HepG2 (cell line): ENCODE results near the gene CRYM. TPM values are rescaled to one million over a fixed set of nuclear protein-coding genes. Genes with fewer than 3 reads are reported as not detected.
A peak's percentile ranks its signal among the peaks of the same experiment; 100 is the strongest.

ENCODE experiments used
- ATAC-seq: fragments of 200-7000 bp; cut with Tn5 transposase; 3 replicates; pipeline ENCODE4 v1.9.1; 2020; ENCODE audit warnings: mild to moderate bottlenecking, moderate library complexity
- BruUV-seq: library from RNA; stranded (reverse); fragments of 400-500 nt; replicated peaks from 2 replicates; lab custom pipeline; 2021; lab: Mats Ljungman, UMichigan
- CTCF ChIA-PET: fragments of 300-600 bp; formaldehyde crosslinking; extraction: SDS; loops from one replicate; lab custom pipeline; 2021; ENCODE audit warnings: low total read pairs, inconsistent platforms, low intra/inter-chr PET ratio; lab: Yijun Ruan, JAX
- POLR2A ChIA-PET: fragments of 350-600 bp; sonication (Branson Sonifier 250); formaldehyde crosslinking; loops from one replicate; lab custom pipeline; 2020; ENCODE audit warnings: antibody characterized with exemption, inconsistent platforms; lab: Yijun Ruan, JAX
- DNase-seq: peaks from one replicate; pipeline ENCODE4 v3.0.0-alpha.2; 2015; ENCODE audit warnings: low spot score
- FAIRE-seq: peaks from 3 replicates; lab custom pipeline; 2011; peaks lifted over from hg19 to GRCh38; lab: Jason Lieb, UNC
- H2AFZ ChIP-seq: one replicate; pipeline ENCODE4 v1.6.1; 2011; ENCODE audit warnings: low read length, inconsistent platforms
- H3K27ac ChIP-seq: fragments of 300-600 bp; 3 replicates; pipeline ENCODE4 v1.8.0; 2011; ENCODE audit warnings: mixed run types, mild to moderate bottlenecking, mixed read lengths, low read length, inconsistent platforms; ENCODE audit not compliant: insufficient read depth; ENCODE audit errors: extremely low read length
- H3K27me3 ChIP-seq, 2 experiments: fragments of 200-600 bp in 1 of 2; 2 replicates in 1 of 2; 3 replicates in 1 of 2; pipeline versions ENCODE4 v1.6.0 to v1.8.0; 2011; ENCODE audit warnings: low read length in 2 of 2, mild to moderate bottlenecking in 2 of 2, moderate library complexity in 2 of 2, inconsistent platforms in 1 of 2; ENCODE audit not compliant: insufficient read depth in 2 of 2, control insufficient read depth in 1 of 2
- H3K36me3 ChIP-seq, 2 experiments: fragments of 200-600 bp in 1 of 2; replicated peaks in 1 of 2; 2 replicates in 1 of 2; 3 replicates in 1 of 2; pipeline versions ENCODE4 v1.5.1 to v1.8.0; 2011; ENCODE audit warnings: low read length in 2 of 2, inconsistent platforms in 1 of 2; ENCODE audit not compliant: insufficient read depth in 2 of 2, control insufficient read depth in 1 of 2
- H3K4me1 ChIP-seq: 2 replicates; pipeline ENCODE4 v1.5.1; 2012; ENCODE audit warnings: low read length, inconsistent platforms; ENCODE audit not compliant: insufficient read depth
- H3K4me2 ChIP-seq: 2 replicates; pipeline ENCODE4 v1.6.0; 2011; ENCODE audit warnings: low read depth, low read length, inconsistent platforms
- H3K4me3 ChIP-seq, 3 experiments: fragments of 200-600 bp in 1 of 3; sonication (generic), shearing (Covaris generic) in 1 of 3; replicated peaks in 1 of 3; 2 replicates each; pipeline ENCODE4 v1.5.1; 2011 to 2016; ENCODE audit warnings: low read length in 3 of 3, inconsistent platforms in 2 of 3, low read depth in 2 of 3, mild to moderate bottlenecking in 2 of 3, control low read depth in 1 of 3, mixed read lengths in 1 of 3; ENCODE audit not compliant: insufficient read depth in 1 of 3
- H3K79me2 ChIP-seq: one replicate; pipeline ENCODE4 v1.6.1; 2011; ENCODE audit warnings: low read length, inconsistent platforms; ENCODE audit not compliant: insufficient read depth
- H3K9ac ChIP-seq: 2 replicates; pipeline ENCODE4 v1.6.0; 2011; ENCODE audit warnings: mild to moderate bottlenecking, low read depth, low read length, inconsistent platforms; ENCODE audit not compliant: insufficient read depth
- H3K9me3 ChIP-seq: 2 replicates; pipeline ENCODE4 v1.5.1; 2012; ENCODE audit warnings: mild to moderate bottlenecking, low read length
- H4K20me1 ChIP-seq: 2 replicates; pipeline ENCODE4 v1.6.0; 2011; ENCODE audit warnings: inconsistent platforms, mild to moderate bottlenecking, low read length, moderate library complexity; ENCODE audit not compliant: insufficient read depth
- CEBPG ChIP-seq: IDR thresholded peaks from 2 replicates; pipeline ENCODE4 v1.6.1; 2016
- CTCF ChIP-seq: sonication (generic); formaldehyde crosslinking; IDR thresholded peaks from 2 replicates; pipeline ENCODE4 v1.5.0; 2020; ENCODE audit warnings: mild to moderate bottlenecking, missing genetic modification reagents, moderate library complexity
- ELF1 ChIP-seq: sonication (generic); formaldehyde crosslinking; IDR thresholded peaks from 2 replicates; pipeline ENCODE4 v1.4.0; 2020; ENCODE audit warnings: missing genetic modification reagents
- HOXA9 ChIP-seq: sonication (generic); formaldehyde crosslinking; IDR thresholded peaks from 2 replicates; pipeline ENCODE4 v1.8.1; 2022; ENCODE audit warnings: missing genetic modification reagents, mild to moderate bottlenecking, moderate library complexity, borderline replicate concordance
- ISX ChIP-seq: sonication (generic); formaldehyde crosslinking; conservative IDR thresholded peaks from 2 replicates; pipeline ENCODE4 v1.5.0; 2020; ENCODE audit warnings: missing genetic modification reagents
- MED1 ChIP-seq: sonication (generic); formaldehyde crosslinking; IDR thresholded peaks from 2 replicates; pipeline ENCODE4 v1.4.0; 2020; ENCODE audit warnings: missing genetic modification reagents
- NFKBIZ ChIP-seq: IDR thresholded peaks from 2 replicates; pipeline ENCODE4 v1.6.1; 2018; ENCODE audit warnings: missing genetic modification reagents, missing compliant biosample characterization
- POGZ ChIP-seq: sonication (generic); formaldehyde crosslinking; IDR thresholded peaks from 2 replicates; pipeline ENCODE4 v1.4.0; 2020; ENCODE audit warnings: mild to moderate bottlenecking, missing genetic modification reagents
- RBAK ChIP-seq: sonication (generic); formaldehyde crosslinking; IDR thresholded peaks from 2 replicates; pipeline ENCODE4 v1.5.1; 2020; ENCODE audit warnings: mild to moderate bottlenecking, missing genetic modification reagents
- SMC3 ChIP-seq: IDR thresholded peaks from 2 replicates; pipeline ENCODE4 v1.6.1; 2011; ENCODE audit warnings: low read length, improper control_type of control experiment
- SMYD3 ChIP-seq: sonication (generic); formaldehyde crosslinking; IDR thresholded peaks from 2 replicates; pipeline ENCODE4 v1.8.1; 2023; ENCODE audit warnings: mild to moderate bottlenecking, missing genetic modification reagents
- SRF ChIP-seq: IDR thresholded peaks from 2 replicates; pipeline ENCODE4 v1.6.1; 2011; ENCODE audit warnings: mild to moderate bottlenecking, low read depth, low read length, moderate library complexity
- TRAFD1 ChIP-seq: sonication (generic); formaldehyde crosslinking; IDR thresholded peaks from 2 replicates; pipeline ENCODE4 v1.5.1; 2020; ENCODE audit warnings: missing genetic modification reagents, mild to moderate bottlenecking, borderline replicate concordance
- ZBTB44 ChIP-seq: sonication (generic); formaldehyde crosslinking; IDR thresholded peaks from 2 replicates; pipeline ENCODE4 v1.4.0; 2020; ENCODE audit warnings: missing genetic modification reagents
- ZFP36 ChIP-seq: fragments of 150-350 bp; IDR thresholded peaks from 2 replicates; pipeline ENCODE4 v1.6.1; 2018; ENCODE audit warnings: borderline replicate concordance, low read length, low read depth; ENCODE audit not compliant: partially characterized antibody
- ZNF609 ChIP-seq: sonication (generic); formaldehyde crosslinking; IDR thresholded peaks from 2 replicates; pipeline ENCODE4 v1.4.0; 2020; ENCODE audit warnings: mild to moderate bottlenecking, missing genetic modification reagents, borderline replicate concordance
- WGBS: methylation state at CpG from one replicate; pipeline ENCODE4 v1.1.6; 2017; ENCODE audit warnings: low lambda C conversion rate; 5-methylcytosine and 5-hydroxymethylcytosine counted together
- in situ Hi-C: cut with HindIII; loops from 2 replicates; pipeline ENCODE4 v1.10.0; 2017; ENCODE audit warnings: low pct_unique_long_range_greater_than_20kb; ENCODE audit not compliant: extremely low pct_ligation_motif_present
- intact Hi-C: fragments of 100-400 bp; cut with micrococcal nuclease; formaldehyde crosslinking; loops from one replicate; pipeline ENCODE4 v1.10.0; 2022; ENCODE audit not compliant: unreplicated experiment
- polyA plus RNA-seq, 8 experiments: library from polyadenylated mRNA; depleted of rRNA in 3 of 8; stranded (reverse) in 7 of 8; unstranded in 1 of 8; fragments of >200 nt; fragmentation: Illumina TruSeq in 4 of 8; extraction: Trizol in 4 of 8; gene quantifications; 2 replicates each; pipeline versions ENCODE4 v1.2.1 to v1.2.3, GENCODE V29; 2011 to 2016; ENCODE audit warnings: low read depth in 4 of 8, missing spikeins in 1 of 8, mixed read lengths in 1 of 8; ENCODE audit not compliant: insufficient read depth in 1 of 8
- total RNA-seq, 5 experiments: library from RNA; depleted of rRNA; stranded (reverse); fragments of >200 nt; fragmentation: Illumina TruSeq; extraction: Trizol; gene quantifications; 2 replicates each; pipeline ENCODE4 v1.2.3, GENCODE V29; 2016; ENCODE audit warnings: low read depth in 1 of 5

CRYM gene
- total and polyA plus RNA-seq, 2 of the 13 experiments (the other 11 are each of a cell fraction or from before 2014, with no cell fraction given), result 1.9 to 2.2 TPM

GRCh38 chr16:21253470-21253869, 24.6 kb downstream of the CRYM start:
- H3K4me2 ChIP-seq, result no peak overlapping the region
- intact Hi-C loops, result no loop called here
- H3K4me3 ChIP-seq, result no peak overlapping the region
- no peaks in the 10 kb centered on the region for H4K20me1 ChIP-seq
- DNase-seq, result peak; percentile 37
- POLR2A ChIA-PET, result interaction anchor here (0.9 kb wide), 1 partner anchor 47 kb away, joined by 3 read pairs; no protein-coding TSS in a partner anchor
- BruUV-seq, result no TSS peak
- in situ Hi-C loops, result no loop called here
- WGBS, result 96% methylated on average over 3 of the region's 3 CpGs
- H3K9ac ChIP-seq, result no peak overlapping the region
- no peak for FAIRE-seq
- no peaks in the 10 kb centered on the region for H3K27me3 ChIP-seq
- H3K79me2 ChIP-seq, result no peaks in the 10 kb centered on the region
- 0 out of 3 replicates have a peak, but pooled peaks have one; percentile 26 for ATAC-seq
- H3K27ac ChIP-seq, result no peak overlapping the region
- peaks cover 13 to 37% of the 10 kb centered on the region in 2 experiments for H3K36me3 ChIP-seq
- H3K4me1 ChIP-seq, result 0 out of 2 replicates have a peak, but pooled peaks cover 3% of the 10 kb centered on the region
- no peak overlapping the region for H2AFZ ChIP-seq
- CTCF ChIA-PET, result interaction anchor here (1.1 kb wide), 1 partner anchor 25 kb away, joined by 5 read pairs; the partner anchor contains the start of gene CRYM
- no peaks in the 10 kb centered on the region for H3K9me3 ChIP-seq
- TF ChIP-seq ZNF609 (CRISPR knock-in tag), result no peak
- no peak for TF ChIP-seq ELF1
- no peak for TF ChIP-seq MED1
- TF ChIP-seq SMYD3 (CRISPR knock-in tag), result no peak
- TF ChIP-seq NFKBIZ (CRISPR knock-in tag), result no peak
- TF ChIP-seq ZBTB44, result no peak
- TF ChIP-seq RBAK, result no peak
- no peak for TF ChIP-seq CEBPG (CRISPR knock-in tag)
- peak; percentile 42 for TF ChIP-seq CTCF (CRISPR knock-in tag)
- no peak for TF ChIP-seq ISX (CRISPR knock-in tag)
- no peak for TF ChIP-seq POGZ (CRISPR knock-in tag)
- TF ChIP-seq SRF, result 0 out of 2 replicates have a peak, but pooled peaks have one; percentile 21
- TF ChIP-seq ZFP36, result no peak
- no peak for TF ChIP-seq HOXA9 (CRISPR knock-in tag)
- no peak for TF ChIP-seq TRAFD1
- TF ChIP-seq SMC3, result peak; percentile 23; the same call in 1 of the 2 replicates
